Gastroesophageal sphincter (tissue), 4 donors: ENCODE measurements around the gene SLC25A42. TPM values are rescaled to one million over a fixed set of nuclear protein-coding genes. Genes with fewer than 3 reads are reported as not detected.
"Not testable (repeated sequence)": the region's sequence is repeated elsewhere in the genome, so short reads cannot be mapped to it uniquely, and the experiment has no call there.

ENCODE experiments used
- ATAC-seq: fragments of 150-250 bp; one replicate; pipeline ENCODE4 v1.9.1; 2016; ENCODE audit warnings: mild to moderate bottlenecking, moderate library complexity
- H3K27ac ChIP-seq, 4 donors: fragments of 200-600 bp; sonication (generic) in 3 of 4; 1 replicate in 3 of 4; 2 replicates in 1 of 4; pipeline ENCODE4 v1.5.1; 2016 to 2019
- H3K27me3 ChIP-seq: fragments of 200-600 bp; sonication (generic); one replicate; pipeline ENCODE4 v1.5.1; 2019
- H3K36me3 ChIP-seq, 2 donors: fragments of 200-600 bp; sonication (generic); one replicate each; pipeline ENCODE4 v1.5.1; 2019; ENCODE audit warnings: control low read depth in 1 of 2
- H3K4me1 ChIP-seq, 3 donors: fragments of 200-600 bp; sonication (generic); 1 replicate in 2 of 3; 2 replicates in 1 of 3; pipeline ENCODE4 v1.5.1; 2016 to 2019; ENCODE audit warnings: control low read depth in 2 of 3
- H3K4me3 ChIP-seq, 2 donors: fragments of 200-600 bp; sonication (generic); one replicate each; pipeline ENCODE4 v1.5.1; 2019; ENCODE audit warnings: mild to moderate bottlenecking in 1 of 2, moderate library complexity in 1 of 2
- H3K9me3 ChIP-seq, 3 donors: fragments of 200-600 bp; sonication (generic); one replicate each; pipeline ENCODE4 v1.5.1; 2017 to 2019; ENCODE audit warnings: control low read depth in 2 of 3
- EP300 ChIP-seq: sonication (generic); formaldehyde crosslinking; IDR thresholded peaks from one replicate; pipeline ENCODE4 v1.6.1; 2017; ENCODE audit warnings: antibody characterized with exemption, mild to moderate bottlenecking
- POLR2A ChIP-seq, 2 donors: fragments of 450-650 bp; IDR thresholded peaks; one replicate each; pipeline ENCODE4 v1.6.1; 2017; ENCODE audit warnings: antibody characterized with exemption in 2 of 2, mild to moderate bottlenecking in 2 of 2, moderate library complexity in 1 of 2
- POLR2AphosphoS5 ChIP-seq: sonication (generic); formaldehyde crosslinking; IDR thresholded peaks from one replicate; pipeline ENCODE4 v1.6.1; 2017; ENCODE audit warnings: antibody characterized with exemption
- WGBS, 2 donors: methylation state at CpG; one replicate each; pipeline ENCODE4 v1.1.5; 2018; ENCODE audit warnings: low coverage in 1 of 2; 5-methylcytosine and 5-hydroxymethylcytosine counted together
- total RNA-seq, 4 donors: library from RNA; depleted of rRNA; stranded (reverse); fragments of >200 nt; gene quantifications; one replicate each; pipeline ENCODE4 v1.1.0, GENCODE V29; 2016
- TF ChIP-seq, protein P1 (sequence below), 4 experiments: fragments of 200-600 bp in 2 of 4; fragments of 450-650 bp in 2 of 4; sonication (generic) in 1 of 4; IDR thresholded peaks; one replicate each; pipeline ENCODE4 v1.5.1; 2017 to 2019; ENCODE audit warnings: antibody characterized with exemption in 4 of 4, mild to moderate bottlenecking in 2 of 4, moderate library complexity in 2 of 4

The SLC25A42 gene
- total RNA-seq, 4 donors from 2014 or later: 8.8 to 16.0 (median 12.9) TPM

GRCh38 chr19:19132912-19133311 lies 69.1 kb downstream of the SLC25A42 start:
- no peaks in the 10 kb centered on the region for H3K27me3 ChIP-seq
- TF ChIP-seq EP300: no peak
- no peak for TF ChIP-seq POLR2AphosphoS5
- TF ChIP-seq, protein P1, sequence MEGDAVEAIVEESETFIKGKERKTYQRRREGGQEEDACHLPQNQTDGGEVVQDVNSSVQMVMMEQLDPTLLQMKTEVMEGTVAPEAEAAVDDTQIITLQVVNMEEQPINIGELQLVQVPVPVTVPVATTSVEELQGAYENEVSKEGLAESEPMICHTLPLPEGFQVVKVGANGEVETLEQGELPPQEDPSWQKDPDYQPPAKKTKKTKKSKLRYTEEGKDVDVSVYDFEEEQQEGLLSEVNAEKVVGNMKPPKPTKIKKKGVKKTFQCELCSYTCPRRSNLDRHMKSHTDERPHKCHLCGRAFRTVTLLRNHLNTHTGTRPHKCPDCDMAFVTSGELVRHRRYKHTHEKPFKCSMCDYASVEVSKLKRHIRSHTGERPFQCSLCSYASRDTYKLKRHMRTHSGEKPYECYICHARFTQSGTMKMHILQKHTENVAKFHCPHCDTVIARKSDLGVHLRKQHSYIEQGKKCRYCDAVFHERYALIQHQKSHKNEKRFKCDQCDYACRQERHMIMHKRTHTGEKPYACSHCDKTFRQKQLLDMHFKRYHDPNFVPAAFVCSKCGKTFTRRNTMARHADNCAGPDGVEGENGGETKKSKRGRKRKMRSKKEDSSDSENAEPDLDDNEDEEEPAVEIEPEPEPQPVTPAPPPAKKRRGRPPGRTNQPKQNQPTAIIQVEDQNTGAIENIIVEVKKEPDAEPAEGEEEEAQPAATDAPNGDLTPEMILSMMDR (IDR thresholded peaks at IDR 0.05): no peak
- no peak for TF ChIP-seq POLR2A (IDR thresholded peaks at IDR 0.05)
- no peak for ATAC-seq
- WGBS, 2 donors: no CpG with 5 or more reads among the region's 12 CpGs
- H3K27ac ChIP-seq: no peak overlapping the region
- H3K4me3 ChIP-seq: no peak overlapping the region
- H3K9me3 ChIP-seq: peaks cover 0 to 15% (median 0%) of the 10 kb centered on the region in 3 donors
- peaks cover 0 to 25% of the 10 kb centered on the region in 2 donors for H3K36me3 ChIP-seq
- peaks cover 0 to 20% (median 7%) of the 10 kb centered on the region in 3 donors for H3K4me1 ChIP-seq

GRCh38 chr19:19133985-19134384 lies 70.2 kb downstream of the SLC25A42 start:
- H3K27ac ChIP-seq: no peak overlapping the region
- no peak overlapping the region for H3K4me3 ChIP-seq
- H3K27me3 ChIP-seq: no peaks in the 10 kb centered on the region
- peaks cover 0 to 24% of the 10 kb centered on the region in 2 donors for H3K36me3 ChIP-seq
- peaks cover 0 to 15% (median 0%) of the 10 kb centered on the region in 3 donors for H3K9me3 ChIP-seq
- no peak for ATAC-seq
- no peak for TF ChIP-seq EP300
- TF ChIP-seq POLR2AphosphoS5: no peak
- TF ChIP-seq, protein P1 (IDR thresholded peaks at IDR 0.05): no peak
- TF ChIP-seq POLR2A (IDR thresholded peaks at IDR 0.05): no peak
- H3K4me1 ChIP-seq: peaks cover 0 to 25% (median 7%) of the 10 kb centered on the region in 3 donors
- 68 to 74% methylated on average over 2 to 4 of the region's 6 CpGs for WGBS, 2 donors

GRCh38 chr19:19134687-19135158 lies 70.9 kb downstream of the SLC25A42 start:
- WGBS, 2 donors: 20 to 28% methylated on average over 1 to 7 of the region's 21 CpGs
- no peak for ATAC-seq

GRCh38 chr19:19135713-19136112 lies 71.9 kb downstream of the SLC25A42 start:
- WGBS, 2 donors: 80 to 98% methylated on average over 4 to 5 of the region's 6 CpGs
- Histone ChIP-seq H3K36me3 (peaks cover 0 to 13% of the 10 kb centered on the region in 2 donors), H3K4me1 (peaks cover 0 to 25% (median 7%) of the 10 kb centered on the region in 3 donors), H3K9me3 (peaks cover 0 to 15% (median 0%) of the 10 kb centered on the region in 3 donors)
- not testable (repeated sequence) for ATAC-seq, H3K27me3 ChIP-seq, H3K4me3 ChIP-seq, H3K27ac ChIP-seq

More at GRCh38 chr19:19134687-19135158, 70.9 kb downstream of the SLC25A42 start:
- Histone ChIP-seq H3K4me1 (peaks cover 0 to 25% (median 7%) of the 10 kb centered on the region in 3 donors), H3K9me3 (peaks cover 0 to 15% (median 0%) of the 10 kb centered on the region in 3 donors), H3K36me3 (peaks cover 0 to 18% of the 10 kb centered on the region in 2 donors), H3K27me3 (no peaks in the 10 kb centered on the region), H3K4me3 (no peak overlapping the region), H3K27ac (no peak overlapping the region)
- TF ChIP-seq EP300: no peak
- TF ChIP-seq, protein P1 (IDR thresholded peaks at IDR 0.05): no peak
- TF ChIP-seq POLR2AphosphoS5: no peak
- no peak for TF ChIP-seq POLR2A (IDR thresholded peaks at IDR 0.05)

DNA sequence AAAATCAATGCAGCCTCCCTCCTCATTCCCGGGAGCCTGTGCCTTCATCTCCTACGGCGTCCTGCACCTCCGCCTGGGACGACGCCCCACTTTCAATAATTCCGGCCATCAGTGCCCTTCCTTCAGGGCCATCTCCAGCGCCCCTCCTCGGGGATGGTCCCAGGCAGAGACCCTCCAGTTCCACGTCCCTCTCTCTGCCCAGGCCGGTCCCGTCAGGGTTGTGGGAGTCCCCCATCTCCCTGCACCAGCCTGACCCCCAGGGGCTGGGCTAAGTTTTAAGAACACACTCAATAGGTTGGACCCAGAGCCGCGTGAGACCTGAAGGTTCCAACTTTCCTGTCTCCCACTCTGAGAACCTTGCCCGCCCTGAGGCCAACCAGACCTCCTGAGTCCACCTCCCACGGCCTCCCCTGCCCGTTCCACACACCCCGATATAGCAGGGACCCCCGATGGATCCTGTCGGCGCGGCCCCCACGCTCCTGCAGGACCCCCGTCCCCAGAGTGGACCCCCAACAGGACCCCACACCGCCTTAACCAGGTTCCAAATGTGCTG lies 73.8 kb downstream of the SLC25A42 start:
- Histone ChIP-seq H3K27ac (peak overlapping the region in 3 of 4 donors; percentile 41 to 82 (median 79)), H3K4me1 (peaks cover 0 to 25% (median 7%) of the 10 kb centered on the region in 3 donors), H3K4me3 (peak overlapping the region; percentile 72 to 85), H3K36me3 (peaks cover 0 to 4% of the 10 kb centered on the region in 2 donors), H3K9me3 (peaks cover 0 to under 1% (median 0%) of the 10 kb centered on the region in 3 donors), H3K27me3 (peaks cover 8% of the 10 kb centered on the region)
- WGBS, 2 donors: 14% methylated on average over 13 of the region's 25 CpGs; no CpG with 5 or more reads in 1 of the 2 donors
- ATAC-seq: no peak
- TF ChIP-seq POLR2A (IDR thresholded peaks at IDR 0.05) (no peak), EP300 (no peak)
- TF ChIP-seq, protein P1 (IDR thresholded peaks at IDR 0.05): no peak
